Spleen (tissue), 7 donors: ENCODE data around the gene DNTT.

ENCODE experiments used
- POLR2A ChIP-seq, 3 donors: fragments of 450-650 bp; IDR thresholded peaks; one replicate each; pipeline ENCODE4 v1.5.1; 2017; ENCODE audit warnings: antibody characterized with exemption in 3 of 3, mild to moderate bottlenecking in 1 of 3
- POLR2AphosphoS5 ChIP-seq, 3 donors: sonication (generic); formaldehyde crosslinking; IDR thresholded peaks; one replicate each; pipeline ENCODE4 v1.5.1; 2017; ENCODE audit warnings: antibody characterized with exemption in 3 of 3
- TF ChIP-seq, protein P1 (sequence below), 11 experiments: fragments of 200-600 bp in 7 of 11; fragments of 450-650 bp in 4 of 11; sonication (generic) in 4 of 11; IDR thresholded peaks in 8 of 11; conservative IDR thresholded peaks in 3 of 11; 1 replicate in 7 of 11; 2 replicates in 4 of 11; pipeline versions ENCODE4 v1.4.0 to v1.8.0; 2016 to 2021; ENCODE audit warnings: antibody characterized with exemption in 11 of 11, inconsistent platforms in 4 of 11, mild to moderate bottlenecking in 1 of 11
- donor health status: DM: no; HTN: no; CAD: no; lungs with moderate emphysema.
- donor health status: DM: no; HTN: no; CAD: no.
- donor health status: DM: no; HTN: no; CAD: no.

DNA sequence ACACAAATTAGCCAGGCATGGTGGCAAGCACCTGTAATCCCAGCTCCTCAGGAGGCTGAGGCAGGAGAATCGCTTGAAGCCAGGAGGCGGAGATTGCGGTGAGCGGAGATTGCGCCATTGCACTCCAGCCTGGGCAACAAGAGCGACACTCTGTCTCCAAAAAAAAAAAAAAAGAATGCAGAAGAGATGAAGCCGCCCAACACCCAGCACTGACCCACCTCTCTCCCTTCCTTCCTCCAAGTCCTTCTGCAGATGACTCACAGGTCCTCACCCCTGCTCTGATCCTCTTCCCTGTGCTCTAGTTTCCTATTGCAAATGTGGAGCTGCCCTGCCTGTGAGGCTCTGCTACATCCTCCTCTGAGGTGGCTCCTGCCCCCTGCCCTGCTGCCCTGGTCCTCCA, 76.6 kb downstream of the DNTT start:
- TF ChIP-seq, protein P1, sequence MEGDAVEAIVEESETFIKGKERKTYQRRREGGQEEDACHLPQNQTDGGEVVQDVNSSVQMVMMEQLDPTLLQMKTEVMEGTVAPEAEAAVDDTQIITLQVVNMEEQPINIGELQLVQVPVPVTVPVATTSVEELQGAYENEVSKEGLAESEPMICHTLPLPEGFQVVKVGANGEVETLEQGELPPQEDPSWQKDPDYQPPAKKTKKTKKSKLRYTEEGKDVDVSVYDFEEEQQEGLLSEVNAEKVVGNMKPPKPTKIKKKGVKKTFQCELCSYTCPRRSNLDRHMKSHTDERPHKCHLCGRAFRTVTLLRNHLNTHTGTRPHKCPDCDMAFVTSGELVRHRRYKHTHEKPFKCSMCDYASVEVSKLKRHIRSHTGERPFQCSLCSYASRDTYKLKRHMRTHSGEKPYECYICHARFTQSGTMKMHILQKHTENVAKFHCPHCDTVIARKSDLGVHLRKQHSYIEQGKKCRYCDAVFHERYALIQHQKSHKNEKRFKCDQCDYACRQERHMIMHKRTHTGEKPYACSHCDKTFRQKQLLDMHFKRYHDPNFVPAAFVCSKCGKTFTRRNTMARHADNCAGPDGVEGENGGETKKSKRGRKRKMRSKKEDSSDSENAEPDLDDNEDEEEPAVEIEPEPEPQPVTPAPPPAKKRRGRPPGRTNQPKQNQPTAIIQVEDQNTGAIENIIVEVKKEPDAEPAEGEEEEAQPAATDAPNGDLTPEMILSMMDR (IDR thresholded peaks at IDR 0.05 in 8 of 11, conservative IDR thresholded peaks at IDR 0.05 in 3 of 11), result no peak
- TF ChIP-seq POLR2A (IDR thresholded peaks at IDR 0.05) (no peak), POLR2AphosphoS5 (IDR thresholded peaks at IDR 0.05) (peak in 1 of 3 donors; percentile 10)
